HEK293T (cell line): ENCODE results near the gene ALKBH5.

Experiments
- FOXK2 ChIP-seq: fragments of 450-650 bp; IDR thresholded peaks from 2 replicates; pipeline ENCODE4 v1.6.1; 2016; ENCODE audit warnings: mild to moderate bottlenecking
- FOXM1 ChIP-seq: fragments of 450-650 bp; IDR thresholded peaks from 2 replicates; pipeline ENCODE4 v1.6.1; 2017; ENCODE audit warnings: mild to moderate bottlenecking, borderline replicate concordance
- L3MBTL2 ChIP-seq: fragments of 450-650 bp; conservative IDR thresholded peaks from 2 replicates; pipeline ENCODE4 v1.6.1; 2016; ENCODE audit warnings: mild to moderate bottlenecking

DNA sequence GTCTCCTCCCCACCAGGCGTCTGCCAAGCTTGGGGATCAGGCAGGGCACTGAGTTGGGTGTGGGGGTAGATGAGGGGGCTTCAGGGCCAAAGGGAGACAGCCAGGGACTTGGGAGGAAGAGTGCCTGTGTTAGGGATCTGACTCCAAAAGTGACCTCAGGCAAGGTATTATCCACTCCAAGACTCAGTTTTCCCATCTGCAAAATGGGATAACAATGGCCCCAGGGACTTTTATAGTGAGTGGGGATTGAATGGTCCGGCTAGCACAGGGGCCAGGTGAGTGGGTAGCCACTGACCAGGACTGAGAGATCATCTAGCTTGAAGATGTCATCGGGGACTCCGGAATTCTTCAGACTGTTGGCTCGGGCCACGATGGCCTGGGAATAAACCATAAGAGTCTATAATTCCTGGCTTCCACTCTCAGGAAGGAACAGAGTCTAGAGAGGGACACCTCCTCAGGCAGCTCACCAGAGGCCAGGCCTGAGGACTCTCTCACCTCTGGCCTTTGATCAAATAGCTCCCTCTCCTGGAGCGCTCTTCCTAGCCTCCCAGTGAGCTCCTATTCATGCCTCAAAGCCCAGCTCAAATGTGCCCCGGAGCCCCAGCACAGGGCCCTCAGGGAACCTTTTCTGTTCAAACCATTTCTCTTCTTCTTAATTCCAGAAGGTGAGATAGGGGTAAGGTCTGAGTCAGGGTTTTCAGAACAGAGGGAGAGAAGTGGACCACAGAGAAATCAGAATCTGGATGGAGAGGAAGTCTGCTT is 71.4 kb downstream of the ALKBH5 start:
- TF ChIP-seq FOXM1 (no peak), FOXK2 (no peak), L3MBTL2 (no peak)
